ENCODE measurements around the gene DUSP2. TPM values are rescaled to one million over a fixed set of nuclear protein-coding genes. Genes with fewer than 3 reads are reported as not detected.

DUSP2 gene
- total and polyA plus RNA-seq, 7 donors: 1.2 to 17.4 (median 2.8) TPM; not detected in 1

GRCh38 chr2:96113367-96113677 lies 31.9 kb downstream of the DUSP2 start:
- intact Hi-C loops (cut with DNase I): loop anchor here (10.0 kb wide), 1 partner anchor 89 kb away; no protein-coding TSS in a partner anchor
- no peak overlapping the region for H3K4me3 ChIP-seq
- DNase-seq: no peak
- WGBS, 2 donors: 90 to 91% methylated on average over 7 of the region's 7 CpGs
- peaks cover 25 to 38% (median 31%) of the 10 kb centered on the region in 3 donors for H3K27me3 ChIP-seq
- TF ChIP-seq EP300 (IDR thresholded peaks at IDR 0.05) (no peak), POLR2AphosphoS5 (IDR thresholded peaks at IDR 0.05) (no peak)
- TF ChIP-seq, protein P1, sequence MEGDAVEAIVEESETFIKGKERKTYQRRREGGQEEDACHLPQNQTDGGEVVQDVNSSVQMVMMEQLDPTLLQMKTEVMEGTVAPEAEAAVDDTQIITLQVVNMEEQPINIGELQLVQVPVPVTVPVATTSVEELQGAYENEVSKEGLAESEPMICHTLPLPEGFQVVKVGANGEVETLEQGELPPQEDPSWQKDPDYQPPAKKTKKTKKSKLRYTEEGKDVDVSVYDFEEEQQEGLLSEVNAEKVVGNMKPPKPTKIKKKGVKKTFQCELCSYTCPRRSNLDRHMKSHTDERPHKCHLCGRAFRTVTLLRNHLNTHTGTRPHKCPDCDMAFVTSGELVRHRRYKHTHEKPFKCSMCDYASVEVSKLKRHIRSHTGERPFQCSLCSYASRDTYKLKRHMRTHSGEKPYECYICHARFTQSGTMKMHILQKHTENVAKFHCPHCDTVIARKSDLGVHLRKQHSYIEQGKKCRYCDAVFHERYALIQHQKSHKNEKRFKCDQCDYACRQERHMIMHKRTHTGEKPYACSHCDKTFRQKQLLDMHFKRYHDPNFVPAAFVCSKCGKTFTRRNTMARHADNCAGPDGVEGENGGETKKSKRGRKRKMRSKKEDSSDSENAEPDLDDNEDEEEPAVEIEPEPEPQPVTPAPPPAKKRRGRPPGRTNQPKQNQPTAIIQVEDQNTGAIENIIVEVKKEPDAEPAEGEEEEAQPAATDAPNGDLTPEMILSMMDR (IDR thresholded peaks at IDR 0.05): no peak
- H3K27ac ChIP-seq: no peak overlapping the region
- H3K4me1 ChIP-seq: peaks cover 0 to 28% (median 20%) of the 10 kb centered on the region in 4 donors
- no peaks in the 10 kb centered on the region for H3K9me3 ChIP-seq
- no peaks in the 10 kb centered on the region for H3K36me3 ChIP-seq

GRCh38 chr2:96112501-96113366 lies 32.5 kb downstream of the DUSP2 start:
- TF ChIP-seq EP300 (IDR thresholded peaks at IDR 0.05) (no peak), POLR2AphosphoS5 (IDR thresholded peaks at IDR 0.05) (no peak), POLR2A (IDR thresholded peaks at IDR 0.05) (no peak)
- TF ChIP-seq, protein P1 (IDR thresholded peaks at IDR 0.05): no peak
- WGBS, 2 donors: 92% methylated on average over 9 of the region's 9 CpGs
- Histone ChIP-seq H3K27ac (no peak overlapping the region), H3K27me3 (peaks cover 21 to 35% (median 28%) of the 10 kb centered on the region in 3 donors), H3K9me3 (no peaks in the 10 kb centered on the region), H3K4me3 (no peak overlapping the region), H3K36me3 (no peaks in the 10 kb centered on the region), H3K4me1 (peaks cover 0 to 29% (median 20%) of the 10 kb centered on the region in 4 donors)
- intact Hi-C loops (cut with DNase I): loop anchor here (10.0 kb wide), 1 partner anchor 88 kb away; no protein-coding TSS in a partner anchor
- DNase-seq: no peak

GRCh38 chr2:96111823-96112500 lies 33.3 kb downstream of the DUSP2 start:
- H3K27me3 ChIP-seq: peaks cover 15 to 27% (median 21%) of the 10 kb centered on the region in 3 donors
- no peak overlapping the region for H3K27ac ChIP-seq
- TF ChIP-seq EP300 (IDR thresholded peaks at IDR 0.05): no peak
- TF ChIP-seq, protein P1 (IDR thresholded peaks at IDR 0.05): no peak
- intact Hi-C loops (cut with DNase I): loop anchor here (10.0 kb wide), 1 partner anchor 87 kb away; no protein-coding TSS in a partner anchor
- WGBS, 2 donors: 88 to 90% methylated on average over 7 of the region's 7 CpGs
- H3K9me3 ChIP-seq: no peaks in the 10 kb centered on the region
- no peak overlapping the region for H3K4me3 ChIP-seq
- DNase-seq: peak; percentile 54
- peaks cover 0 to 23% (median 15%) of the 10 kb centered on the region in 4 donors for H3K4me1 ChIP-seq
- H3K36me3 ChIP-seq: no peaks in the 10 kb centered on the region

DNA sequence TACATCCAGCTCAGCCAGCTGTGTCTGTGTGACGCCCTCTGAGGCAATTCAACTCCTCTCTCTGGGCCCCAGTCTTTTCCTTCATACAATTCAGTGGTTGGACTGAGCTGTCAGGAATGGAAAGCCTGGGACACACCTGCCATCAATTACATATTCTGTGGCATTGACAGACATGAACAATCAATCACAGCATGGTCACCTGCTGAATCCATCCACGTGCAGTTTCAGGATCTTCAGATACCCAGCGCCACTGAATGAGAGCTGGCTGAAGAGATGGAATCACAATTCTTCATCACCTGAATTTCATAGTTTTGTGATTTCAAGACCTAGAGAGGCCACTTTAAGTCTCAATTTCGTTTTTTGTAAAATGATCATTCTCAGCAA lies 34.0 kb downstream of the DUSP2 start:
- no peak for TF ChIP-seq POLR2A (IDR thresholded peaks at IDR 0.05)
- no peak for TF ChIP-seq POLR2AphosphoS5 (IDR thresholded peaks at IDR 0.05)
- TF ChIP-seq, protein P1 (IDR thresholded peaks at IDR 0.05): no peak
- TF ChIP-seq EP300 (IDR thresholded peaks at IDR 0.05): no peak
- 72 to 82% methylated on average over 4 of the region's 4 CpGs for WGBS, 2 donors
- no peak overlapping the region for H3K4me3 ChIP-seq
- H3K27ac ChIP-seq: no peak overlapping the region
- peaks cover 0 to 16% (median 8%) of the 10 kb centered on the region in 4 donors for H3K4me1 ChIP-seq
- intact Hi-C loops (cut with DNase I): loop anchor here (10.0 kb wide), 1 partner anchor 86 kb away; no protein-coding TSS in a partner anchor
- no peaks in the 10 kb centered on the region for H3K36me3 ChIP-seq
- peak; percentile 19 for DNase-seq
- H3K9me3 ChIP-seq: peaks cover 0 to under 1% (median 0%) of the 10 kb centered on the region in 4 donors
- peaks cover 8 to 20% (median 14%) of the 10 kb centered on the region in 3 donors for H3K27me3 ChIP-seq

Measured in sigmoid colon (tissue), 7 donors.